ENCODE data around the gene PDE6B. TPM values are rescaled to one million over a fixed set of nuclear protein-coding genes. Genes with fewer than 3 reads are reported as not detected.

The PDE6B gene
- total RNA-seq, 1 experiment from 2014 or later: not detected

- ChIA-PET CTCF (no interaction called here), POLR2A (no interaction called here)
- peak overlapping the region; percentile 70 for H3K4me3 Mint-ChIP-seq (ENCODE audit: unreplicated experiment)
- no peaks in the 10 kb centered on the region for H3K36me3 Mint-ChIP-seq (ENCODE audit: insufficient read depth, unreplicated experiment)
- Histone ChIP-seq H3K36me3 (ENCODE audit: control insufficient read depth, insufficient read depth, low read length) (no peaks in the 10 kb centered on the region), H3K27me3 (replicated peaks; ENCODE audit: control insufficient read depth, insufficient read depth, low read length) (no peaks in the 10 kb centered on the region), H3K4me3 (ENCODE audit: low read depth, low read length) (peak overlapping the region; percentile 29), H3K4me1 (no peaks in the 10 kb centered on the region), H3K9me3 (no peaks in the 10 kb centered on the region)
- no peak overlapping the region for H3K27ac Mint-ChIP-seq (ENCODE audit: unreplicated experiment)
- DNase-seq: peak in 1 of 2 experiments; percentile 14
- TF ChIP-seq, protein P1, sequence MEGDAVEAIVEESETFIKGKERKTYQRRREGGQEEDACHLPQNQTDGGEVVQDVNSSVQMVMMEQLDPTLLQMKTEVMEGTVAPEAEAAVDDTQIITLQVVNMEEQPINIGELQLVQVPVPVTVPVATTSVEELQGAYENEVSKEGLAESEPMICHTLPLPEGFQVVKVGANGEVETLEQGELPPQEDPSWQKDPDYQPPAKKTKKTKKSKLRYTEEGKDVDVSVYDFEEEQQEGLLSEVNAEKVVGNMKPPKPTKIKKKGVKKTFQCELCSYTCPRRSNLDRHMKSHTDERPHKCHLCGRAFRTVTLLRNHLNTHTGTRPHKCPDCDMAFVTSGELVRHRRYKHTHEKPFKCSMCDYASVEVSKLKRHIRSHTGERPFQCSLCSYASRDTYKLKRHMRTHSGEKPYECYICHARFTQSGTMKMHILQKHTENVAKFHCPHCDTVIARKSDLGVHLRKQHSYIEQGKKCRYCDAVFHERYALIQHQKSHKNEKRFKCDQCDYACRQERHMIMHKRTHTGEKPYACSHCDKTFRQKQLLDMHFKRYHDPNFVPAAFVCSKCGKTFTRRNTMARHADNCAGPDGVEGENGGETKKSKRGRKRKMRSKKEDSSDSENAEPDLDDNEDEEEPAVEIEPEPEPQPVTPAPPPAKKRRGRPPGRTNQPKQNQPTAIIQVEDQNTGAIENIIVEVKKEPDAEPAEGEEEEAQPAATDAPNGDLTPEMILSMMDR (IDR thresholded peaks at IDR 0.05; ENCODE audit: insufficient read depth in 1 of 2, low read depth in 1 of 2, low read length in 1 of 2, severe bottlenecking in 1 of 2, unreplicated experiment in 1 of 2): no peak
- intact Hi-C loops (cut with micrococcal nuclease; ENCODE audit: unreplicated experiment): no loop called here
- H3K4me1 Mint-ChIP-seq (ENCODE audit: low read depth, unreplicated experiment): no peaks in the 10 kb centered on the region
- no peaks in the 10 kb centered on the region for H3K27me3 Mint-ChIP-seq (ENCODE audit: insufficient read depth, unreplicated experiment)
- BruUV-seq (replicated peaks): no TSS peak
- no peaks in the 10 kb centered on the region for H3K9me3 Mint-ChIP-seq (ENCODE audit: unreplicated experiment)
Measured at GRCh38 chr4:577499-578450, 47.6 kb upstream of the PDE6B start.

- CTCF ChIA-PET: no interaction called here
- Histone ChIP-seq H3K9me3 (no peaks in the 10 kb centered on the region), H3K36me3 (ENCODE audit: control insufficient read depth, insufficient read depth, low read length) (no peaks in the 10 kb centered on the region), H3K4me1 (no peaks in the 10 kb centered on the region), H3K27me3 (replicated peaks; ENCODE audit: control insufficient read depth, insufficient read depth, low read length) (no peaks in the 10 kb centered on the region), H3K4me3 (ENCODE audit: low read depth, low read length) (no peak overlapping the region)
- Mint-ChIP-seq H3K27ac (ENCODE audit: unreplicated experiment) (no peak overlapping the region), H3K9me3 (ENCODE audit: unreplicated experiment) (no peaks in the 10 kb centered on the region), H3K27me3 (ENCODE audit: insufficient read depth, unreplicated experiment) (no peaks in the 10 kb centered on the region), H3K4me3 (ENCODE audit: unreplicated experiment) (no peak overlapping the region), H3K4me1 (ENCODE audit: low read depth, unreplicated experiment) (no peaks in the 10 kb centered on the region), H3K36me3 (ENCODE audit: insufficient read depth, unreplicated experiment) (no peaks in the 10 kb centered on the region)
- intact Hi-C loops (cut with micrococcal nuclease; ENCODE audit: unreplicated experiment): no loop called here
- TF ChIP-seq, protein P1 (IDR thresholded peaks at IDR 0.05; ENCODE audit: insufficient read depth in 1 of 2, low read depth in 1 of 2, low read length in 1 of 2, severe bottlenecking in 1 of 2, unreplicated experiment in 1 of 2): no peak
- no peak for DNase-seq
- POLR2A ChIA-PET: no interaction called here
- BruUV-seq (replicated peaks): no TSS peak
Measured at GRCh38 chr4:578451-579443, 46.6 kb upstream of the PDE6B start.

GRCh38 chr4:579543-580175 is 45.7 kb upstream of the PDE6B start:
- BruUV-seq (replicated peaks): no TSS peak
- Histone ChIP-seq H3K36me3 (ENCODE audit: control insufficient read depth, insufficient read depth, low read length) (no peaks in the 10 kb centered on the region), H3K4me1 (no peaks in the 10 kb centered on the region), H3K9me3 (peaks cover 5% of the 10 kb centered on the region; the same call in 1 of the 2 replicates), H3K27me3 (replicated peaks; ENCODE audit: control insufficient read depth, insufficient read depth, low read length) (no peaks in the 10 kb centered on the region), H3K4me3 (ENCODE audit: low read depth, low read length) (no peak overlapping the region)
- no peaks in the 10 kb centered on the region for H3K36me3 Mint-ChIP-seq (ENCODE audit: insufficient read depth, unreplicated experiment)
- H3K4me1 Mint-ChIP-seq (ENCODE audit: low read depth, unreplicated experiment): no peaks in the 10 kb centered on the region
- intact Hi-C loops (cut with micrococcal nuclease; ENCODE audit: unreplicated experiment): no loop called here
- H3K4me3 Mint-ChIP-seq (ENCODE audit: unreplicated experiment): no peak overlapping the region
- TF ChIP-seq, protein P1 (IDR thresholded peaks at IDR 0.05; ENCODE audit: insufficient read depth in 1 of 2, low read depth in 1 of 2, low read length in 1 of 2, severe bottlenecking in 1 of 2, unreplicated experiment in 1 of 2): no peak
- no peak overlapping the region for H3K27ac Mint-ChIP-seq (ENCODE audit: unreplicated experiment)
- ChIA-PET POLR2A (no interaction called here), CTCF (no interaction called here)
- no peaks in the 10 kb centered on the region for H3K27me3 Mint-ChIP-seq (ENCODE audit: insufficient read depth, unreplicated experiment)
- no peaks in the 10 kb centered on the region for H3K9me3 Mint-ChIP-seq (ENCODE audit: unreplicated experiment)
- DNase-seq: no peak
